Type B pancreatic cell (in vitro differentiated cells): ENCODE results near the gene ATP6V1G1. TPM values are rescaled to one million over a fixed set of nuclear protein-coding genes. Genes with fewer than 3 reads are reported as not detected.
"Not testable (repeated sequence)": the region's sequence is repeated elsewhere in the genome, so short reads cannot be mapped to it uniquely, and the experiment has no call there.

Experiments
- DNase-seq: peaks from one replicate; pipeline ENCODE4 v3.0.0; 2021; ENCODE audit warnings: mixed read lengths; ENCODE audit not compliant: unreplicated experiment; ENCODE audit errors: extremely low spot score
- H3K27ac Mint-ChIP-seq: 2 replicates; pipeline ENCODE4 v1.8.0; 2021; ENCODE audit warnings: mild to moderate bottlenecking, mixed read lengths
- H3K27me3 Mint-ChIP-seq: 2 replicates; pipeline ENCODE4 v1.8.0; 2021; ENCODE audit warnings: mixed read lengths
- H3K36me3 Mint-ChIP-seq: 2 replicates; pipeline ENCODE4 v1.8.0; 2021; ENCODE audit warnings: mixed read lengths
- H3K4me1 Mint-ChIP-seq: one replicate; pipeline ENCODE4 v1.8.0; 2021; ENCODE audit warnings: mixed read lengths; ENCODE audit not compliant: unreplicated experiment
- H3K4me3 Mint-ChIP-seq: 2 replicates; pipeline ENCODE4 v1.8.0; 2021; ENCODE audit warnings: mild to moderate bottlenecking, mixed read lengths
- H3K9me3 Mint-ChIP-seq: 2 replicates; pipeline ENCODE4 v1.8.0; 2021; ENCODE audit warnings: mixed read lengths
- total RNA-seq: library from RNA; stranded (reverse); gene quantifications from 2 replicates; pipeline ENCODE4 v1.2.1, GENCODE V29; 2021; ENCODE audit warnings: low replicate concordance
- TF ChIP-seq, protein P1 (sequence below): fragments of 200-600 bp; sonication (generic); conservative IDR thresholded peaks from 2 replicates; pipeline ENCODE4 v1.5.0; 2021; ENCODE audit warnings: antibody characterized with exemption, mild to moderate bottlenecking

Gene ATP6V1G1
- total RNA-seq, 1 donor from 2014 or later = 110 TPM

DNA sequence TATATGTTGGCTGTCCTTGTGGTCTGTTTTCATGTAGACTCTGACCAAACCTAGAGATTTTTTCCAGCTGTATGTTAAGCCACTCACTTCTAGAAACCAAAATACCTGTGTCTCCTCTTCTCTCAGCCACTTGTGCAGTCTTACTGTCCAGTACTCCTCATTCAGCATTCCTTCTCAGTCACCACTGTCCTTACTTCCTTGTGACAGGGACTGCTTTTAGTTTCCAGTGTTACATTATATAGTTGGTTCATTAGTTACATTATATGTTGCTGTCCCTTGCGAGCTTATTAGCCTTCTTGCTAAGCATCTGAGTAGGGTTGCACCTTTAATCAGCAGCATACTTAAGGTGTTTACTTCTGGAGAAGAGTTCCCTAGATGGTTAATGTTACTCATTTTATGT, 4.3 kb downstream of the ATP6V1G1 start:
- no peak for DNase-seq
- TF ChIP-seq, protein P1, sequence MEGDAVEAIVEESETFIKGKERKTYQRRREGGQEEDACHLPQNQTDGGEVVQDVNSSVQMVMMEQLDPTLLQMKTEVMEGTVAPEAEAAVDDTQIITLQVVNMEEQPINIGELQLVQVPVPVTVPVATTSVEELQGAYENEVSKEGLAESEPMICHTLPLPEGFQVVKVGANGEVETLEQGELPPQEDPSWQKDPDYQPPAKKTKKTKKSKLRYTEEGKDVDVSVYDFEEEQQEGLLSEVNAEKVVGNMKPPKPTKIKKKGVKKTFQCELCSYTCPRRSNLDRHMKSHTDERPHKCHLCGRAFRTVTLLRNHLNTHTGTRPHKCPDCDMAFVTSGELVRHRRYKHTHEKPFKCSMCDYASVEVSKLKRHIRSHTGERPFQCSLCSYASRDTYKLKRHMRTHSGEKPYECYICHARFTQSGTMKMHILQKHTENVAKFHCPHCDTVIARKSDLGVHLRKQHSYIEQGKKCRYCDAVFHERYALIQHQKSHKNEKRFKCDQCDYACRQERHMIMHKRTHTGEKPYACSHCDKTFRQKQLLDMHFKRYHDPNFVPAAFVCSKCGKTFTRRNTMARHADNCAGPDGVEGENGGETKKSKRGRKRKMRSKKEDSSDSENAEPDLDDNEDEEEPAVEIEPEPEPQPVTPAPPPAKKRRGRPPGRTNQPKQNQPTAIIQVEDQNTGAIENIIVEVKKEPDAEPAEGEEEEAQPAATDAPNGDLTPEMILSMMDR = no peak
- Mint-ChIP-seq H3K4me3 (peak overlapping the region; percentile 64), H3K9me3 (no peaks in the 10 kb centered on the region), H3K36me3 (peaks cover 38% of the 10 kb centered on the region), H3K27ac (peak overlapping the region; percentile 77), H3K4me1 (peaks cover 27% of the 10 kb centered on the region), H3K27me3 (no peaks in the 10 kb centered on the region)

DNA sequence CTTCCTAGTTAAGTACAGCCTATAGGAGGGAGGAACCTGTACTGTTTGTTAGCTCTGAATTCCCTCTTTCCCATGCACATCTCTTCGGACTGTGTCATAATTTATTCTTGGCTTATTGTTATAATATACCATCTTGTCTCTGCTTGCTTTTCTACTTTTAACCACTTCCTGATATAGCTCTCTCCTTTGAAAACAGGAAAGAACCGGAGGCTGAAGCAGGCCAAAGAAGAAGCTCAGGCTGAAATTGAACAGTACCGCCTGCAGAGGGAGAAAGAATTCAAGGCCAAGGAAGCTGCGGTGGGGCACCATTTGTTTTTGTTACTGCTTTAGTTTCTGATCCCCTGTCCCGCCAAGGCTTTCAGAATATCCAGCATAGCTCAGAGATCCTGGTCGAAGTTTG, 4.8 kb downstream of the ATP6V1G1 start:
- peak overlapping the region; percentile 64 for H3K4me3 Mint-ChIP-seq
- peaks cover 24% of the 10 kb centered on the region for H3K4me1 Mint-ChIP-seq

DNA sequence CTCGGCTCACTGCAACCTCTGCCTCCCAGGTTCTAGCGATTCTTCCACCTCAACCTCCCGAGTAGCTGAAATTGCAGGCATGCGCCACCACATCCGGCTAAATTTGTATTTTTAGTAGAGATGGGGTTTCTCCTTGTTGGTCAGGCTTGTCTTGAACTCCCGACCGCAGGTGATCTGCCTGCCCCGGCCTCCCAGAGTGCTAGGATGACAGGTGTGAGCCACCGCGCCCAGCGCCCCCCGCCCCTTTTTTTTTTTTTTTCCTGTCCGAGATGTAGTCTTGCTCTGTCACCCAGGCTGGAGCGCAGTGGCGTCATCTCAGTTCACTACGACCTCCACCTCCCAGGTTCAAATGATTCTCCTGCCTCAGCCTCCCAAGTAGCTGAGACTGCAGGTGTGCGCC, 6.6 kb downstream of the ATP6V1G1 start:
- H3K27ac Mint-ChIP-seq = no peak overlapping the region

More for the DNA sequence above, 4.8 kb downstream of the ATP6V1G1 start:
- no peak for DNase-seq
- Mint-ChIP-seq H3K27ac (peak overlapping the region; percentile 77), H3K27me3 (no peaks in the 10 kb centered on the region), H3K9me3 (no peaks in the 10 kb centered on the region), H3K36me3 (peaks cover 40% of the 10 kb centered on the region)
- TF ChIP-seq, protein P1 = no peak

DNA sequence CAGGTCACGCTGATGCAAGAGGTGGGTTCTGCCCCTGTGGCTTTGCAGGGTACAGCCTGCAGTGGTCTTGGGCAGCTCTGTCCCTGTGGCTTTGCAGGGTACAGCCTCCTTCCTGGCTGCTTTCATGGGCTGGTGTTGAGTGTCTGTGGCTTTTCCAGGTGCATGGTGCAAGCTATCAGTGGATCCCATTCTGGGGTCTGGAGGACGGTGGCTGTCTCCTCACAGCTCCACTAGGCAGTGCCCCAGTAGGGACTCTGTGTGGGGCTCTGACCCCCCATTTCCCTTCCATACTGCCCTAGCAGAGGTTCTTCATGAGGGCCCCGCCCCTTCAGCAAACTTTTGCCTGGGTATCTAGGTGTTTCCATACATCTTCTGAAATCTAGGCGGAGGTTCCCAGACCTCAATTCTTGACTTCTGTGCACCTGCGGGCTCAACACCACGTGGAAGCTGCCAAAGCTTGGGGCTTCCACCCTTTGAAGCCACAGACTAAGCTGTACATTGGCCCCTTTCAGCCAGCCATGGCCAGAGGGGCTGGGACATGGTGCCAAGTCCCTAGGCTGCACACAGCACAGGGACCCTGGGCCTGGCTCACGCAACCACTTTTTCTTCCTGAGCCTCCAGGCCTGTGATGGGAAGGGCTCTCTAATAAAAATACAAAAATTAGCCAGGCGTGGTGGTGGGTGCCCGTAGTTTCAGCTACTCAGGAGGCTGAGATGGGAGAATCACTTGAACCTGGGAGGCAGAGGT, 13.1 kb downstream of the ATP6V1G1 start:
- DNase-seq, H3K9me3 Mint-ChIP-seq, H3K27me3 Mint-ChIP-seq, H3K4me3 Mint-ChIP-seq, H3K27ac Mint-ChIP-seq, H3K4me1 Mint-ChIP-seq: not testable (repeated sequence)
- peaks cover 43% of the 10 kb centered on the region for H3K36me3 Mint-ChIP-seq

More for the DNA sequence above, 6.6 kb downstream of the ATP6V1G1 start:
- TF ChIP-seq, protein P1 = no peak
- H3K4me1 Mint-ChIP-seq = peaks cover 19% of the 10 kb centered on the region
- no peaks in the 10 kb centered on the region for H3K9me3 Mint-ChIP-seq
- DNase-seq = no peak
- H3K4me3 Mint-ChIP-seq = no peak overlapping the region
- H3K36me3 Mint-ChIP-seq = peaks cover 43% of the 10 kb centered on the region
- H3K27me3 Mint-ChIP-seq = no peaks in the 10 kb centered on the region

DNA sequence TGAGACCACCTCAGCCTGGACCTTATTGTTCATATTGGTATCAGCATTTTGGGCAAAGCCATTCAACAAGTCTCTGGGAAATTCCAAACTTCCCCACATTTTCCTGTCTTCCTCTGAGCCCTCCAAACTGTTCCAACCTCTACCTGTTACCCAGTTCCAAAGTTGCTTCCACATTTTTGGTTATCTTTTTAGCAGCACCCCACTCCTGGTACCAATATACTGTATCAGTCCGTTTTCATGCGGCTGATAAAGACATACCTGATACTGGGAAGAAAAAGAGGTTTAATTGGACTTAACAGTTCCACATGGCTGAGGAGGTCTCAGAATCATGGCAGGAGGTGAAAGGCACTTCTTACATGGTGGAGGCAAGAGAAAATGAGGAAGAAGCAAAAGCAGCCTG, 14.2 kb downstream of the ATP6V1G1 start:
- not testable (repeated sequence) for H3K9me3 Mint-ChIP-seq, H3K4me3 Mint-ChIP-seq, H3K27ac Mint-ChIP-seq, H3K27me3 Mint-ChIP-seq, DNase-seq
- Mint-ChIP-seq H3K36me3 (peaks cover 35% of the 10 kb centered on the region), H3K4me1 (peaks cover 13% of the 10 kb centered on the region)

DNA sequence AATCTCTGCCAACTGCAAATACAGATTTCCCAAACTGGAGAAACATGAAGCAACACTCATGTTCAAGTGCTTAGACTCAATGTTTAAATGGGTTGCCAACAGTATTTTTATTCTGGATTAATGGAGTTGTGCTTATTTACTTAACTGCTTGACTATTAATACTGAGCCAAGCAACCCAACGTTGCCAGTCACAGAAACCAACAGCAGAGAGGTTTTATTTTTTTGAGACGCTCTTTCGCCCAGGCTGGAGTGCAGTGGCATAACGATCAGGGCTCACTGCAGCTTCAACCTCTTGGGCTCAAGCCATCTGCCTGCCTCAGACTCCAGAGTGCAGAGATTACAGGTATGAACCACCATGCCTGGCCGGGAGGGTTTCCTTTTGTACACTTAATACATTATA, 15.1 kb downstream of the ATP6V1G1 start:
- Mint-ChIP-seq H3K4me1 (peaks cover 13% of the 10 kb centered on the region), H3K27me3 (no peaks in the 10 kb centered on the region), H3K36me3 (peaks cover 30% of the 10 kb centered on the region), H3K27ac (no peak overlapping the region), H3K4me3 (no peak overlapping the region), H3K9me3 (no peaks in the 10 kb centered on the region)
- TF ChIP-seq, protein P1 = no peak
- DNase-seq = no peak
